AG04450 (cell line): ENCODE results near the gene LEF1. TPM values are rescaled to one million over a fixed set of nuclear protein-coding genes. Genes with fewer than 3 reads are reported as not detected.

Source experiments
- CTCF ChIA-PET: fragments of 300-600, 350-600 bp; formaldehyde crosslinking; extraction: SDS; loops from one replicate; lab custom pipeline; 2022; ENCODE audit warnings: antibody characterized with exemption, inconsistent platforms; lab: Charles Lee
- POLR2A ChIA-PET: fragments of 350-600 bp; formaldehyde crosslinking; extraction: SDS; loops from one replicate; lab custom pipeline; 2021; ENCODE audit warnings: antibody characterized with exemption, inconsistent platforms; lab: Yijun Ruan, JAX
- DNase-seq: peaks from one replicate; pipeline ENCODE4 v3.0.0-alpha.2; 2011; ENCODE audit warnings: low read depth, low spot score
- H3K27ac ChIP-seq: one replicate; pipeline ENCODE4 v1.5.1; 2012; ENCODE audit warnings: low read depth, low read length, control low read depth
- H3K27me3 ChIP-seq: one replicate; pipeline ENCODE4 v1.6.0; 2012; ENCODE audit warnings: low read length; ENCODE audit not compliant: control insufficient read depth, insufficient read depth
- H3K4me3 ChIP-seq: 2 replicates; pipeline ENCODE4 v1.5.1; 2011; ENCODE audit warnings: mild to moderate bottlenecking, low read depth, low read length, control low read depth
- H3K9me3 ChIP-seq: 2 replicates; pipeline ENCODE4 v1.5.1; 2012; ENCODE audit warnings: low read length; ENCODE audit not compliant: control insufficient read depth, insufficient read depth
- polyA plus RNA-seq: library from polyadenylated mRNA; depleted of rRNA; stranded (reverse); fragments of >200 nt; gene quantifications from 2 replicates; pipeline ENCODE4 v1.2.3, GENCODE V29; 2011
- TF ChIP-seq, protein P1 (sequence below): IDR thresholded peaks from 2 replicates; pipeline ENCODE4 v1.5.1; 2011; ENCODE audit warnings: low read depth, low read length, control low read depth, inconsistent platforms

LEF1 gene
- polyA plus RNA-seq, 1 experiment: 1.2 TPM

DNA sequence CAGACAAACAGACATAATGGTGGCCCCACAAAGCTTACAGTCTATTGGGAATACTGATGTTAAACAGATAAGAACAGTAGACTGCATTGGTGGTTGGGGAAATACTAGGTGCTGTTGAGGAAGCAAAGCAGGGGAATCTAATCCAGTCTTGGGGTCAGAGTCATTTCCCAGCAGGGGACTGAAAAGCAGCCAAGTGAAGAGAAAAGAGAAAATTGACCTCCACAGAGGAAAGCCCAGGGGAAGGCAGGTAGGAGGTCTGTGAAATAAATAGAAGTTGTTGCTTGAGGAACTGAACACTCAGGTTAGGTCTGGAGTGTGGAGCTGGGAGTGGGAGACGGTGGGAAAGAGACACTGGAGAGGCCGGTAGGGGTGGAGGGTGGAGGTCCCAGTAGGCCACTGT, 33.0 kb upstream of the LEF1 start:
- ChIA-PET CTCF (no interaction called here), POLR2A (no interaction called here)
- TF ChIP-seq, protein P1, sequence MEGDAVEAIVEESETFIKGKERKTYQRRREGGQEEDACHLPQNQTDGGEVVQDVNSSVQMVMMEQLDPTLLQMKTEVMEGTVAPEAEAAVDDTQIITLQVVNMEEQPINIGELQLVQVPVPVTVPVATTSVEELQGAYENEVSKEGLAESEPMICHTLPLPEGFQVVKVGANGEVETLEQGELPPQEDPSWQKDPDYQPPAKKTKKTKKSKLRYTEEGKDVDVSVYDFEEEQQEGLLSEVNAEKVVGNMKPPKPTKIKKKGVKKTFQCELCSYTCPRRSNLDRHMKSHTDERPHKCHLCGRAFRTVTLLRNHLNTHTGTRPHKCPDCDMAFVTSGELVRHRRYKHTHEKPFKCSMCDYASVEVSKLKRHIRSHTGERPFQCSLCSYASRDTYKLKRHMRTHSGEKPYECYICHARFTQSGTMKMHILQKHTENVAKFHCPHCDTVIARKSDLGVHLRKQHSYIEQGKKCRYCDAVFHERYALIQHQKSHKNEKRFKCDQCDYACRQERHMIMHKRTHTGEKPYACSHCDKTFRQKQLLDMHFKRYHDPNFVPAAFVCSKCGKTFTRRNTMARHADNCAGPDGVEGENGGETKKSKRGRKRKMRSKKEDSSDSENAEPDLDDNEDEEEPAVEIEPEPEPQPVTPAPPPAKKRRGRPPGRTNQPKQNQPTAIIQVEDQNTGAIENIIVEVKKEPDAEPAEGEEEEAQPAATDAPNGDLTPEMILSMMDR: no peak
- H3K4me3 ChIP-seq: no peak overlapping the region
- DNase-seq: no peak
- H3K9me3 ChIP-seq: no peaks in the 10 kb centered on the region
- no peaks in the 10 kb centered on the region for H3K27me3 ChIP-seq
- H3K27ac ChIP-seq: no peak overlapping the region

DNA sequence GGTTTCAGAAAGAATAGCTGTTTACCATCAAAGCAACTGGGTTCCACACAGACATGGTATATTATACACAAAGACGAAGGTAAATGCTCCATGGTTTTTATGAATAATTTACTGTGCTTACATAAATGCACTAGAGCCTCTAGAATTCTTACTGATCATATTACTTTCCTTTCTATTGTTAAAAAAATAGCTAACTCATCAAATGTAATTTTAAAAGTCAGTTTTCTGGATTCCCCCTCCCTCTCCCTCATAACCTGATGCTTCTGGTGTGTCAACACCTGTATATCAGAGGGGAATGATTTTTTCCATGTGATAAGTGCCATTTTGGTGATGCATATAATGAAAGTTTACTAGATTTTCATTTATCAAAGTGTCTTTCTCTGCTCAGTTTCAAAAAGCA, 31.1 kb upstream of the LEF1 start:
- Histone ChIP-seq H3K27me3 (no peaks in the 10 kb centered on the region), H3K27ac (no peak overlapping the region), H3K4me3 (no peak overlapping the region), H3K9me3 (no peaks in the 10 kb centered on the region)
- POLR2A ChIA-PET: no interaction called here
- no peak for DNase-seq
- CTCF ChIA-PET: no interaction called here
- TF ChIP-seq, protein P1: no peak

DNA sequence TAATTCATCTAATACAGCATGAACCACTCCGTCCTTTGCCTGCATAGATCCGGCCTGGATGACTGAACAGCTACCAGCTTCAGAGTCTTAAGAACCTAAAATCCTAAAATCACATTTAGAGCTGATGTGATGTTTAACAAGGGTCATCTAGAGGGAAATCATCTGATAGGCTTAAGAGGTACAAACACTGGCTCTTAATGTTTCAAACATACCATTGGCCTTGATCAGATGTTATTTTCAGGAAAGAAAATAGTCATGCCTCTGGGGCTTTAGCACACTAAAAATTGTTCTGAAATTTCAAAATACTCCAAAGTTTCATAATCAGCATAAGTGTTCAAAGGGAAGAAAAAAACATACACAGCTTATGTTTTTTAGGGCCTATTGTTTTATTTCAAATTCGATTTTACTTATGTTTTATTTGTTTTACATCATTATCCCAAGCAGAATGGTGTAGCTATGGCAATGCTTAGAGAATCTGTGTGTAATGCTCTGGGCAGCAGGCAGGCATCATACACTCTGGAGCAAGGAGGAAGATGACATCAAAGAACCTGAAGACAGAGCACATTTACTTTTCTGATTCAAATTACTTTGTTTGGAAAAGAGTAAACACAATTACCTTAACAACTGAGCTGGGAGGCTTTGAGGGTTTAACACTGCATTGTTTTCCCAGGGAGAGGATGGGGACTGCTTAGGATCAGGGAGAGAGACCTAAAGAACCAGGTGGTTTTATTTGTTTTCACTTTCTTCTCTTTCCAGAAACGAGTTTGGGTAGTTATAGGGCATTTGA, 25.3 kb upstream of the LEF1 start:
- no peaks in the 10 kb centered on the region for H3K9me3 ChIP-seq
- ChIA-PET POLR2A (no interaction called here), CTCF (interaction anchor here (0.5 kb wide), 1 partner anchor 380 kb away, joined by 3 read pairs; no protein-coding TSS in a partner anchor)
- no peak for DNase-seq
- H3K27ac ChIP-seq: no peak overlapping the region
- TF ChIP-seq, protein P1: no peak
- no peaks in the 10 kb centered on the region for H3K27me3 ChIP-seq
- H3K4me3 ChIP-seq: no peak overlapping the region

DNA sequence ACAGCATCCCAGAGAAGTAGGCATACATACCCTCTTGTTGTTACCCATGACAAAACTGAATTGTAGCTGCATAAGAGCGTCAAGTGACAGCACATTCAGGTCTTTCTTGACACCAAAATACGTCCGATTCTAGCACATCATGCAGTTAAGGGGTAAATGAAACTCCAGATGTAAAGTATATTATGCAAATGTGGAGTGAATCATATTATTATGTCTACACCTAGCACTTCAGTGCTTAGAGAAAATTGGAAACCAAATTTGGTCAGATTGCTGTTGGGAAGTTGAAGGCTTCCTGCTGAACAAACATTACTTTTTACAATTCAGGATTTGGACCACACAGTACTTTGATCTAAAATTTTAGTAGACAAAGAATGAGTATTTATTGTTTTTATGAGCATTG, 24.2 kb upstream of the LEF1 start:
- ChIA-PET CTCF (no interaction called here), POLR2A (no interaction called here)
- no peak overlapping the region for H3K27ac ChIP-seq
- no peaks in the 10 kb centered on the region for H3K9me3 ChIP-seq
- H3K4me3 ChIP-seq: no peak overlapping the region
- H3K27me3 ChIP-seq: no peaks in the 10 kb centered on the region
- TF ChIP-seq, protein P1: no peak
- DNase-seq: no peak

DNA sequence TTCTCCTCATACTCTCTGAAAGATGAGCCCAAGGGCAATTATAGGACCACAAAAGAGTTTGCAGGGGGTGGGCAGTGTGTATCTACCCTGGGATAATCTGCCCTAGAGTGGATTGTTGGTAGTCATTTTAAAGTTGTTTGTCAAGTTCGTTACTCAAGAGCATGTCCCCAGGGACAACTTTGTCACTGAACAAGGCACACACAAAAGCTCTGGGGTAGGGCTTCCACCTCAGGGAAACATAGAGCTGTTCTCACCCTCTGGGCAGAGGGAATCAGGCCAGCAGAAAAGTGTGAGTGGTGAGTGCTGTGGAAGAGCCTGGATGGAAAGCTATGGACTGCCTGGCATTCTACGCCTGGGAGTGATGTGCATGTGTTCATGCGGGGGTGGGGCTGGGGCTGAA, 23.3 kb upstream of the LEF1 start:
- Histone ChIP-seq H3K27ac (no peak overlapping the region), H3K4me3 (no peak overlapping the region), H3K9me3 (no peaks in the 10 kb centered on the region), H3K27me3 (no peaks in the 10 kb centered on the region)
- no peak for DNase-seq
- TF ChIP-seq, protein P1: no peak
- POLR2A ChIA-PET: no interaction called here
- CTCF ChIA-PET: no interaction called here
